AG09319 (cell line): ENCODE results near the gene NPC1L1.

ENCODE experiments used
- DNase-seq: peaks from one replicate; pipeline ENCODE4 v3.0.0-alpha.2; 2010; ENCODE audit warnings: low read depth; ENCODE audit errors: extremely low read depth
- CTCF ChIP-seq: IDR thresholded peaks from 2 replicates; pipeline ENCODE4 v1.5.1; 2011; ENCODE audit warnings: low read depth, mild to moderate bottlenecking, inconsistent platforms, low read length, moderate library complexity

The NPC1L1 gene

GRCh38 chr7:44519546-44519945 is 21.6 kb downstream of the NPC1L1 start:
- DNase-seq, result no peak
- TF ChIP-seq CTCF, result no peak

- TF ChIP-seq CTCF, result no peak
- no peak for DNase-seq
Measured at GRCh38 chr7:44518761-44519160, 22.4 kb downstream of the NPC1L1 start.

- DNase-seq, result no peak
- TF ChIP-seq CTCF, result no peak
Measured at GRCh38 chr7:44517175-44517574, 24.0 kb downstream of the NPC1L1 start.

- TF ChIP-seq CTCF, result no peak
- DNase-seq, result no peak
Measured at GRCh38 chr7:44515590-44516268, 25.4 kb downstream of the NPC1L1 start.

- TF ChIP-seq CTCF, result no peak
- no peak for DNase-seq
Measured at GRCh38 chr7:44512736-44513135, 28.4 kb downstream of the NPC1L1 start.

GRCh38 chr7:44511863-44512468 is 29.2 kb downstream of the NPC1L1 start:
- no peak for DNase-seq
- no peak for TF ChIP-seq CTCF

GRCh38 chr7:44511236-44511635 is 29.9 kb downstream of the NPC1L1 start:
- no peak for TF ChIP-seq CTCF
- no peak for DNase-seq
